NCI-H82 treated with DMSO at 0.1 percent for 48 hours (cell line): Measurements from ENCODE around the gene FBN1.

Source experiments
- DNase-seq: peaks from one replicate; lab custom pipeline; 2025; ENCODE audit not compliant: unreplicated experiment; lab: John Stamatoyannopoulos, UW

Gene FBN1

GRCh38 chr15:48440084-48440483, 205.4 kb downstream of the FBN1 start:
- DNase-seq: no peak

DNA sequence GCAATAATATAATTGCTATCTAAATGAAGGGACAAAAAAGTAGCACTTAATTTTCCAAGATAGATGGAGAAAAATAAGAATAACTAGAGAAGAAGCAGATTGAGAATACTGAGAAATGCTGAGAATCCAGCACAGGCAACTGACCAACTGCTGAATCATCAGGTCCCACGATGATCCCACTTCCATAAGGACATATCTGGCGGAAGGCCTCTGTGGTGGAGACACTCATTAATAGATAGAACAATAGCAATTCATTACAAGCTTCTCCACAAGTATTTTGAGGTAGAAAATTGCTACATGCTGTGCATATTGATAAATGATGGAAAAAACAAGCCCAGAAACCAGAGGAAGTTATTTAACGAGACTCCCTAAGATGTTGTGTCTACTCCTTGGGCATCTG, 208.3 kb downstream of the FBN1 start:
- no peak for DNase-seq

DNA sequence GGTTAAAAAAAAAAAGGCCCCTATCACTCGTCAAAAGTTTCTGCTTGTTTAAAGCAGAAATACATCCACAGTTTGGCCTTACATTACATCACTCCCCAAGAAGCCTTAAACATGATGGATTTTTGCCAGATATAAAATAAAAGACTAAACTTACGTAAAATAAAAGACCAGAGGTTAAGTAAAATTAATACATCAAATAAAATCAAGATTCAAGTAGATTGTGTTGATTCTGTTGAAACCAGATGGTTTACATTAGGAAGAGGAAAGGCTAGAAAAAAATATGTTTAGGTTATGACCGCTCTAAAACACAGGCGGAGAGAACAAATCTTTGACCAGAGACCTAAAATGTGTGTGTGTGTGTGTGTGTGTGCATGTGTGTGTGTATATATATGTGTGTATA, 210.2 kb downstream of the FBN1 start:
- DNase-seq: no peak

DNA sequence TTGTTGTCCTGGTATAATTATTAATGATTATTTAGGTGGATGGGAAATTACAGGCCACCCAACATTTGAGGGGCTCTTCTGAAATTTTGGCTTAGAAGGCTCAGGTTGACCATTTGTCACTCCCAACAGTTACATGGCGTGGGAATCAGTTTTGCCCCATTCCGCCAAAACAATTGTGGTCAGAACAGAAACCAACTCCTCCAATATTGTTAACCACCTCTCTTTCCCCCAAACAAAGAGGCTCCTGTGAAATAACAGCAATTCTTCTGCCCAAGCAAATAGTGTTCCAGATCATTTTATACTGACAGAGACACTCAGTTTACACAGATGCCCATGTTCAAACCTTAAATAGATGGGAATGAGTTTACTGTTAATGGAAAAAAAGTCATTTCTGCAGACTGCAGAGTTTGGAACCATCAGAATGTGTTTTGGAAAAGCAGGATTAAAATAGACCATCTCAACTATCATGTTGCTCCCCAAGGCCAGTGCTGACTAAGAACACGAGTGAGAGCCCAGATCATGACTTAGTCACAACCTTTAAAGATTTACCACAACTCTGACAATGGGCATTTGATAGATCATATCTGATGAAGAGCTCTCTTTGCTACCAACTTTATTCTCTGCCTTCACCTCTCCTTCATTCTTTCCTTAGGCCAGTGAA, 212.2 kb downstream of the FBN1 start:
- no peak for DNase-seq

DNA sequence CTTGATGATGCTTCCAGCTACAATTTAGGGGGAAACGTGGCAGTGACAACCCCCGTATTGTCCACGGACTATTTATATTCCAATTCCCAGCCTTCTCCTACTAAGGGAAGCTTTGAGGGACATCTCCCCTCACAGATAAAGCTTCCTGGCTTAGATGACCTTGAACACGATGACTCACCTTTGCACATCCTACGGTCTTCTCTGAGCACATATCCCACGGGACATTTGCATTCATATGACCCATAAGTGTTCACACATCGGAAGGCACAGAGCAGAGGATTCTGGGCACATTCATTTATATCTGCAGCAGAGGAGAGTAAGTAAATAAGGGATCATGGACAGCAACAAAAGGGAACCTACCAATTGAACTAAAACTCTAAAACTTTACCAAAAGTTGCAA, 212.8 kb downstream of the FBN1 start:
- DNase-seq: no peak

GRCh38 chr15:48427960-48428547, 217.5 kb downstream of the FBN1 start:
- DNase-seq: no peak

GRCh38 chr15:48427479-48427878, 218.0 kb downstream of the FBN1 start:
- DNase-seq: no peak

GRCh38 chr15:48426941-48427340, 218.6 kb downstream of the FBN1 start:
- no peak for DNase-seq

DNA sequence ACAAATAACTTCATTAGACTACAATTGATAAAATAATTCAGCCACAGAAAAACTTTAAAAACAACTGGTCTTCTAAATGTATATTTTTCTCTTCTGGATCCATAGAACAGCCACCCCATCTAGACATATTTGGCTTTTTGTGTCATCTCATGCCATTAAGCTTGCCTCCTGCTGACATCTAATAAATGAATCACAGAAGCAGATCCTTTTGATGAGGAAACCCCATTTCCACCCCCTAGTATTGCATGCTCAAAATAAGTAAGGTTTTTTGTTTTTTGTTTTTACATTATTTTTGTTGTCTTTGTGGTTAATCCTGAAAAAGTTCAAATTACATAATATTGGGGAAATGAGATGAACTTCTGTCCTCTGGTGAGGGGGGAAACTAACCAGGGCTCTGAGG, 219.5 kb downstream of the FBN1 start:
- DNase-seq: no peak

- no peak for DNase-seq
These were observed 220.5 kb downstream of the FBN1 start for GRCh38 chr15:48425051-48425450.

DNA sequence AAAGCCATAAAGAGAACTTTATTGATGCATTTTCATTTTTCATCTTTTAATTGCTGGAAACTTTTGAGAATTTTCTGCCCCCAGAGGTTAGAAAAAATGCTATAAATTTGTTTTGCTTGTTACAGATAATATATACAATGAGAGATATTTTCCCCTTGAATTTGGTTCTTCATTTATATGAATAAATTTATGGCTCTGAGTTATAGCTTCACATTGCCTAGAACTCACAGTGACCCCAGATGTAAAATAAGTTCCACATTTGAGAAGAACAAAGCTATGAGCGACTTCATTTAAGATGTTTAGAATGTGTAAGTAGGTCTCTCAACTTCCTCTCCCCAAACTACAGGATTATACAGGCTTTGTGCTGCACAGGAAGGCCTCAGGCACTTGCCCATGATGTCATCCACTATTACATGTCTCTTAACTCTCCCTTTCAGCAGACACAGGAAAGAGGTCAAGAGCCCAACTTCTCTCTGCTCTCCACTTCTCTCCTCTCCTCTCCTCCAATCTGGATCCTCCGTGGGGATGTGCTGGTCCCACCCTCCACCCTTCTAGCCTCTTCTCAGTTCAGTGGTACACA, 221.5 kb downstream of the FBN1 start:
- DNase-seq: no peak

- no peak for DNase-seq
These were observed 222.2 kb downstream of the FBN1 start for GRCh38 chr15:48423342-48423741.

GRCh38 chr15:48422401-48422800, 223.1 kb downstream of the FBN1 start:
- DNase-seq: no peak

DNA sequence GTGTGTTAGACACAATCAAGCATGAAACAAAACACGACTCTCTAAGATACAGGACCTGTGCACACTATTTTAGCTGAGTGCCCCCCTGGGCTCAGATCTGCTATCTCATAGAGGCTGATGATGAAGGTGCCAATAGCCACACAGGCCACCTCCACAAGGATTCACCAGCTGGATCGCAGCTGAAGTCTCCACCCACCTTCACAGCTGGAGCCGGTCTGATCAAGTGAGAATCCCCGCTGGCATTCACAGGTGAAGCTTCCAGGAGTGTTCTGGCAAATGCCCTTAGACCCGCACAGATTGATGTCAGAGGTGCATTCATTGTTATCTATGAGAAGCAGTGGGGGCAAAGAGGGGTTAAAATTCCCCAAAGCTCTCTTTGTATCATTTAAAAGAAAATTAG, 224.1 kb downstream of the FBN1 start:
- no peak for DNase-seq

GRCh38 chr15:48419896-48420295, 225.6 kb downstream of the FBN1 start:
- no peak for DNase-seq

- DNase-seq: no peak
These were observed 227.2 kb downstream of the FBN1 start for GRCh38 chr15:48418343-48418742.

- DNase-seq: no peak
These were observed 229.2 kb downstream of the FBN1 start for GRCh38 chr15:48416301-48416700.

DNA sequence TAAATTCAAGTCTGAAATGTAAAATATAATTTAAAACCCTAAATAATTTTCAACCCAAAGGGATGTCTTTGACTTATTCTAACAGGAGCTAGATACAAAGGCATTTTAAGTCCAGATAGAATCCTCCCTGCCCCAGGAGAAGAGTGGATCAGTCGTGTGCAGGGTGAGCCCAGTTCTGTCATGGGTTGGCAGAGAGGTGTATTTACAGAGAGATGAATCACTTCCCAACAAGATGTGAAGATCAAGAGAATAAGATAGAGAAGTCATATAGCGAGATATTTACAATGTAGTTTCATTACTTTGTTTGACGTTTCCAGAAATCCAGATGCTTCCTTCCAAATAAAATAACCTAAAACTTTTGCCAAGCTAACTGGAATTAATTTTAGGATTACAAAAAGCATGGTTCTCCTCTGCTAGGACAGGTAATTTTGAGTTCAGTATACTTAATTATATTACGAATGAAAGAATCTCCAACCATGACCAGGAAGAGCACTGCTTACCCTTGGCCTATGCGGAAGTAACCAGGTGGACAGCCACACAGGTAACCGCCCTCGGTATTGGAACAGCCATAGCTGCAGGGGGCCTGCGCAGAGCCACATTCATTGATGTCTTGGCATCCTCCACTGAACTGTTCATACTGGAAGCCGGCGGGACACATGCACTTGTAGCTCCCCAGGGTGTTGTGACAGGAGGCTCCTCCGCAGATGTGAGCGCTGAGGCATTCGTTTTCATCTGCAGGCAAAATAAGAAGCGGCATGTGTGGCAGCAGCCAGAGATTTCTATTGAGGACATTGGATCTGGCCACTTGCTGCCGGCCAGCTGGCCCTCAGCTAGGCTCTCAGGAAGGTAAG, 230.2 kb downstream of the FBN1 start:
- DNase-seq: no peak

DNA sequence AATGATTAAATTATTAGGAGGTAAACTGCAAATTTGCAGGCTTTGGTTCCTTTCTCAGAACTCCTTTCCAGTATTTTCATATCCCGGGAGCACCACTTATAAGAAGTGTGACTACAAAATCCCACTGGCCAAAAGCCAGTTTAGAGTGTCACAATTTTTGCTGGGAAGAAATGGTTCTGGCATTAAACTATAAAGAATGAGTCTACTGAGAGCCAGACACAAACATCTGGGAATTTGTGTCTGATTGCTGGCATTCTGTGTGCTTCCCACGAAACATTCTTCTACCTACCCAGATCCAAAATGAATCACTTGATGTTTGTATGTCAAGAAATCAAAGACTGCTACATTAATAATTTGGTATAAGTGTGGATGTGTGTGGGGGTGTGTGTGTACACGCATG, 231.5 kb downstream of the FBN1 start:
- DNase-seq: no peak

DNA sequence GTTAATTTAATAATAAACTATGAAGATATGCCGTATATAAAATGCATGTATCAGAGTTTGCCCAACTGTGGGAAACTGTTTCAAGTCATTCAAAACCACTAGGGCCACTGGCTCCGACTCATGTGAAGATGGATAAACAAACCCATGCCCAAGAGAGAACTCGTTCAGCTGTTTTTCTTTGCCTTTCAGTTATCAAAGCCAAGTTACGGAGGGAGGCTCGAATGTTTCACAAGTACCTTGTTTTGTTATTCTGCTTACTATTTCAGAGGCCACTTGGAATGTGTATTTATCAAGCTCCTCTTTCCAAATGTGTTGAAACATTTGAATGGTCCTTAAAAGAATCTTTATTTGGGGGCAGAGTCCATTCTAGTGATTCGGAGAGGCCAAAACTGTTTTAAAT, 232.2 kb downstream of the FBN1 start:
- DNase-seq: no peak

DNA sequence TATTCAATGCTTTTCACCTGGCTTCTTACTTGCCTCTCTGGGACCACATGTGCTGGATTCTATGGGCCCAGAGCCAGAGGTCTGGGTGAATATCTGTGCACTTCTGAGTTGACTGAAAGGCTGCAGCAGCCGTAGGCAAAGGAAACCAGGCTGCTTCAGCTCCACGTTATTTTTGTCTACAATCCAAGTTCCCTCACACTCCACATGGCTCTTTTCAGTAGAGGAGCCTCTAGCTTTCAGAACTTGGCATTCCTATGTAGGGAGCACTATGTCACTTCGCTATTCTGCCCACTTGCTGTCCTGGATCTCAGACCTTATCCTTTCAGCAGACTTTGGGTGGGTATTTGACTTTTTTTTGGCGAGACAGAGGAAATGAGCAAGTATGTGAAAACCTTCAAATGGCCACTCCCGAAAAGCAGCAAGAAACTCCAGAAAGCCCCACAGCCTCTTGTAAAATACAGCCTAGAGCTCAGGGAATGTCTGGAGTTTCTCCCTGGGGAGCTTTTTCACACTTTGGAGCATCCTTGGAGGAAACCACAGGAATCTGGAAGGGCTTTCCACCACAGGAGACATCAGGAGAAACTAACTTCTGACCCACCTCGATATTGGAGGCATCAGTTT, 233.4 kb downstream of the FBN1 start:
- DNase-seq: no peak
